DND-41 (cell line): ENCODE measurements around the gene TLR7.

Experiments
- CTCF ChIP-seq: IDR thresholded peaks from 2 replicates; pipeline ENCODE4 v1.5.1; 2012; ENCODE audit warnings: borderline replicate concordance, low read length, moderate library complexity, mild to moderate bottlenecking; ENCODE audit not compliant: poor library complexity, severe bottlenecking; ENCODE audit errors: extremely low read depth
- EZH2 ChIP-seq: IDR thresholded peaks from 3 replicates; pipeline ENCODE4 v1.6.1; 2012; ENCODE audit warnings: borderline replicate concordance, low read depth, mild to moderate bottlenecking, moderate library complexity, low read length, inconsistent platforms; ENCODE audit not compliant: severe bottlenecking

- no peak for TF ChIP-seq CTCF
- no peak for TF ChIP-seq EZH2
These were observed 52.2 kb downstream of the TLR7 start for GRCh38 chrX:12919051-12919450.
